Neural cell (in vitro differentiated cells): ENCODE measurements around the gene ABHD12. TPM values are rescaled to one million over a fixed set of nuclear protein-coding genes. Genes with fewer than 3 reads are reported as not detected.

Source experiments
- H2AFZ ChIP-seq: fragments of 200-600, 300-800 bp; sonication (generic), shearing (Covaris generic); 2 replicates; pipeline ENCODE4 v1.6.0; 2014; ENCODE audit warnings: low read depth, mild to moderate bottlenecking, antibody characterized with exemption, low read length, moderate library complexity
- H3F3A ChIP-seq: fragments of 200-600 bp; shearing (Covaris generic); 2 replicates; pipeline ENCODE4 v1.6.1; 2016; ENCODE audit warnings: mild to moderate bottlenecking, moderate library complexity, mixed read lengths, antibody characterized with exemption, low read length; ENCODE audit not compliant: insufficient read depth, poor library complexity, severe bottlenecking
- H3K27ac ChIP-seq: fragments of 200-600, 300-800 bp; sonication (generic), shearing (Covaris generic); 2 replicates; pipeline ENCODE4 v1.5.1; 2014; ENCODE audit warnings: mild to moderate bottlenecking, low read length, moderate library complexity
- H3K27me3 ChIP-seq: fragments of 300-800, 200-600 bp; sonication (generic), shearing (Covaris generic); 2 replicates; pipeline ENCODE4 v1.6.0; 2014; ENCODE audit warnings: mild to moderate bottlenecking, low read depth, low read length, moderate library complexity; ENCODE audit not compliant: insufficient read depth
- H3K36me3 ChIP-seq: fragments of 300-800, 200-600 bp; sonication (generic), shearing (Covaris generic); 2 replicates; pipeline ENCODE4 v1.5.1; 2014; ENCODE audit warnings: mild to moderate bottlenecking, antibody characterized with exemption, low read length, moderate library complexity; ENCODE audit not compliant: insufficient read depth
- H3K4me2 ChIP-seq: fragments of 300-800, 200-600 bp; sonication (generic), shearing (Covaris generic); 2 replicates; pipeline ENCODE4 v1.6.0; 2014; ENCODE audit warnings: mild to moderate bottlenecking, low read length
- H3K4me3 ChIP-seq: fragments of 300-800, 200-600 bp; sonication (generic), shearing (Covaris generic); 2 replicates; pipeline ENCODE4 v1.5.1; 2014; ENCODE audit warnings: mild to moderate bottlenecking, low read length, moderate library complexity
- H3K79me2 ChIP-seq: fragments of 200-600 bp; shearing (Covaris generic); replicated peaks from 2 replicates; pipeline ENCODE4 v1.6.0; 2014; ENCODE audit warnings: mild to moderate bottlenecking, low read length, moderate library complexity; ENCODE audit not compliant: insufficient read depth
- H3K9ac ChIP-seq: fragments of 300-800, 200-600 bp; sonication (generic), shearing (Covaris generic); 2 replicates; pipeline ENCODE4 v1.6.1; 2016; ENCODE audit warnings: mild to moderate bottlenecking, low read length, mixed read lengths
- H3K9me2 ChIP-seq: fragments of 200-600 bp; shearing (Covaris generic); 2 replicates; pipeline ENCODE4 v1.6.1; 2016; ENCODE audit warnings: mild to moderate bottlenecking, low read length, mixed read lengths; ENCODE audit not compliant: insufficient read depth
- H3K9me3 ChIP-seq: fragments of 200-600, 300-800 bp; sonication (generic), shearing (Covaris generic); 2 replicates; pipeline ENCODE4 v1.6.1; 2016; ENCODE audit warnings: mild to moderate bottlenecking, mixed run types, low read length, moderate library complexity, mixed read lengths
- H4K20me1 ChIP-seq: fragments of 200-600 bp; shearing (Covaris generic); 2 replicates; pipeline ENCODE4 v1.6.1; 2016; ENCODE audit warnings: mild to moderate bottlenecking, mixed run types; ENCODE audit not compliant: insufficient read depth
- EP300 ChIP-seq: fragments of 450-650 bp; conservative IDR thresholded peaks from 2 replicates; pipeline ENCODE4 v1.6.1; 2014; ENCODE audit warnings: antibody characterized with exemption, mild to moderate bottlenecking, moderate library complexity; ENCODE audit not compliant: poor library complexity, severe bottlenecking
- EZH2 ChIP-seq: fragments of 200-600, 300-800 bp; shearing (Covaris generic), sonication (generic); IDR thresholded peaks from 2 replicates; pipeline ENCODE4 v1.6.1; 2014; ENCODE audit warnings: antibody characterized with exemption, low read length, borderline replicate concordance, mild to moderate bottlenecking; ENCODE audit not compliant: insufficient read depth, poor library complexity, severe bottlenecking
- MXI1 ChIP-seq: fragments of 450-650 bp; conservative IDR thresholded peaks from 2 replicates; pipeline ENCODE4 v1.6.1; 2014; ENCODE audit warnings: antibody characterized with exemption, mild to moderate bottlenecking; ENCODE audit not compliant: poor library complexity, severe bottlenecking
- POLR2AphosphoS5 ChIP-seq: IDR thresholded peaks from 2 replicates; pipeline ENCODE4 v1.6.1; 2012
- RAD21 ChIP-seq: fragments of 450-650 bp; conservative IDR thresholded peaks from 2 replicates; pipeline ENCODE4 v1.6.1; 2014; ENCODE audit warnings: antibody characterized with exemption, mild to moderate bottlenecking, moderate library complexity
- SMC3 ChIP-seq: fragments of 450-650 bp; conservative IDR thresholded peaks from 2 replicates; pipeline ENCODE4 v1.6.1; 2014; ENCODE audit warnings: antibody characterized with exemption, mild to moderate bottlenecking, moderate library complexity; ENCODE audit not compliant: poor library complexity
- TAF1 ChIP-seq: IDR thresholded peaks from 2 replicates; pipeline ENCODE4 v1.6.1; 2012; ENCODE audit warnings: low read depth
- polyA plus RNA-seq: library from polyadenylated mRNA; depleted of rRNA; stranded (reverse); fragments of >200 nt; gene quantifications from 2 replicates; pipeline ENCODE4 v1.2.3, GENCODE V29; 2014
- TF ChIP-seq, protein P1 (sequence below): fragments of 450-650 bp; IDR thresholded peaks from 2 replicates; pipeline ENCODE4 v1.5.1; 2014; ENCODE audit warnings: antibody characterized with exemption, mild to moderate bottlenecking, moderate library complexity; ENCODE audit not compliant: poor library complexity, severe bottlenecking
- TF ChIP-seq, protein P2 (sequence below): IDR thresholded peaks from 2 replicates; pipeline ENCODE4 v1.6.1; 2012; ENCODE audit warnings: borderline replicate concordance

ABHD12 gene
- polyA plus RNA-seq, 1 donor from 2014 or later, result 32.3 TPM

DNA sequence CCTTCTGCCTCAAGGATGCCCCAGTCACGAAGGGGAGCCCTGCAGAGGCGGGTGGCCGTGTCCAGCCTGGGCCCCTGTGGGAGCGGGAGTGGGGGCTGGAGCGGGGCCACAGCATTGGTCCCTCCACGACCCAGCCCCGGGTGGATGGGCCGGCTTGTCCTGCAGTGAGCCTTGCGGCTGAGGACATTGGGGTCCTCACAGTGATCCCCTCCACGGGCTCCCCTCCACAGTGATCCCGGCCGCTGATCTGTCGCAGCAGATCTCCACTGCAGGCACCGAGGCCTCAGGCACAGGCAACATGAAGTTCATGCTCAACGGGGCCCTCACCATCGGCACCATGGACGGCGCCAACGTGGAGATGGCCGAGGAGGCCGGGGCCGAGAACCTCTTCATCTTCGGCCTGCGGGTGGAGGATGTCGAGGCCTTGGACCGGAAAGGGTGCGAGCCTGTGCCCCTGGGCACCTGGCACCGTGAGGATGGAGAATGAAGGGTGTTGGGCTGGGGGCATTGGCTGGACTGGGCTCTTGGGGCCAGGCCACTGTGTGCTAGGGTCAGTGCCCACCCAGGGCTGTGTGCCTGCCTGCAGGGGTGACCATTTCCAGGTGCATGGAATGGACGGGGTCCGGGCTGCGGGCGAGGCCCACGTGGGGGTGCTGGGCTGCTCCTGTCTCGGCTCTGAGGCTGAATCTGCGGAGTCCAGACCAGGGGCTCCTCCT lies 98.3 kb downstream of the ABHD12 start:
- Histone ChIP-seq H3K4me3 (no peak overlapping the region), H3K36me3 (no peaks in the 10 kb centered on the region), H3F3A (no peaks in the 10 kb centered on the region), H2AFZ (no peak overlapping the region), H3K79me2 (no peaks in the 10 kb centered on the region), H3K4me2 (no peak overlapping the region), H4K20me1 (no peaks in the 10 kb centered on the region), H3K9ac (no peak overlapping the region), H3K27ac (no peak overlapping the region), H3K9me2 (no peaks in the 10 kb centered on the region), H3K9me3 (no peaks in the 10 kb centered on the region), H3K27me3 (no peaks in the 10 kb centered on the region)
- TF ChIP-seq, protein P1, sequence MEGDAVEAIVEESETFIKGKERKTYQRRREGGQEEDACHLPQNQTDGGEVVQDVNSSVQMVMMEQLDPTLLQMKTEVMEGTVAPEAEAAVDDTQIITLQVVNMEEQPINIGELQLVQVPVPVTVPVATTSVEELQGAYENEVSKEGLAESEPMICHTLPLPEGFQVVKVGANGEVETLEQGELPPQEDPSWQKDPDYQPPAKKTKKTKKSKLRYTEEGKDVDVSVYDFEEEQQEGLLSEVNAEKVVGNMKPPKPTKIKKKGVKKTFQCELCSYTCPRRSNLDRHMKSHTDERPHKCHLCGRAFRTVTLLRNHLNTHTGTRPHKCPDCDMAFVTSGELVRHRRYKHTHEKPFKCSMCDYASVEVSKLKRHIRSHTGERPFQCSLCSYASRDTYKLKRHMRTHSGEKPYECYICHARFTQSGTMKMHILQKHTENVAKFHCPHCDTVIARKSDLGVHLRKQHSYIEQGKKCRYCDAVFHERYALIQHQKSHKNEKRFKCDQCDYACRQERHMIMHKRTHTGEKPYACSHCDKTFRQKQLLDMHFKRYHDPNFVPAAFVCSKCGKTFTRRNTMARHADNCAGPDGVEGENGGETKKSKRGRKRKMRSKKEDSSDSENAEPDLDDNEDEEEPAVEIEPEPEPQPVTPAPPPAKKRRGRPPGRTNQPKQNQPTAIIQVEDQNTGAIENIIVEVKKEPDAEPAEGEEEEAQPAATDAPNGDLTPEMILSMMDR, result no peak
- TF ChIP-seq RAD21 (no peak), MXI1 (no peak), TAF1 (no peak), EZH2 (no peak), SMC3 (no peak), POLR2AphosphoS5 (no peak), EP300 (no peak)
- TF ChIP-seq, protein P2, sequence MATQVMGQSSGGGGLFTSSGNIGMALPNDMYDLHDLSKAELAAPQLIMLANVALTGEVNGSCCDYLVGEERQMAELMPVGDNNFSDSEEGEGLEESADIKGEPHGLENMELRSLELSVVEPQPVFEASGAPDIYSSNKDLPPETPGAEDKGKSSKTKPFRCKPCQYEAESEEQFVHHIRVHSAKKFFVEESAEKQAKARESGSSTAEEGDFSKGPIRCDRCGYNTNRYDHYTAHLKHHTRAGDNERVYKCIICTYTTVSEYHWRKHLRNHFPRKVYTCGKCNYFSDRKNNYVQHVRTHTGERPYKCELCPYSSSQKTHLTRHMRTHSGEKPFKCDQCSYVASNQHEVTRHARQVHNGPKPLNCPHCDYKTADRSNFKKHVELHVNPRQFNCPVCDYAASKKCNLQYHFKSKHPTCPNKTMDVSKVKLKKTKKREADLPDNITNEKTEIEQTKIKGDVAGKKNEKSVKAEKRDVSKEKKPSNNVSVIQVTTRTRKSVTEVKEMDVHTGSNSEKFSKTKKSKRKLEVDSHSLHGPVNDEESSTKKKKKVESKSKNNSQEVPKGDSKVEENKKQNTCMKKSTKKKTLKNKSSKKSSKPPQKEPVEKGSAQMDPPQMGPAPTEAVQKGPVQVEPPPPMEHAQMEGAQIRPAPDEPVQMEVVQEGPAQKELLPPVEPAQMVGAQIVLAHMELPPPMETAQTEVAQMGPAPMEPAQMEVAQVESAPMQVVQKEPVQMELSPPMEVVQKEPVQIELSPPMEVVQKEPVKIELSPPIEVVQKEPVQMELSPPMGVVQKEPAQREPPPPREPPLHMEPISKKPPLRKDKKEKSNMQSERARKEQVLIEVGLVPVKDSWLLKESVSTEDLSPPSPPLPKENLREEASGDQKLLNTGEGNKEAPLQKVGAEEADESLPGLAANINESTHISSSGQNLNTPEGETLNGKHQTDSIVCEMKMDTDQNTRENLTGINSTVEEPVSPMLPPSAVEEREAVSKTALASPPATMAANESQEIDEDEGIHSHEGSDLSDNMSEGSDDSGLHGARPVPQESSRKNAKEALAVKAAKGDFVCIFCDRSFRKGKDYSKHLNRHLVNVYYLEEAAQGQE, result no peak

DNA sequence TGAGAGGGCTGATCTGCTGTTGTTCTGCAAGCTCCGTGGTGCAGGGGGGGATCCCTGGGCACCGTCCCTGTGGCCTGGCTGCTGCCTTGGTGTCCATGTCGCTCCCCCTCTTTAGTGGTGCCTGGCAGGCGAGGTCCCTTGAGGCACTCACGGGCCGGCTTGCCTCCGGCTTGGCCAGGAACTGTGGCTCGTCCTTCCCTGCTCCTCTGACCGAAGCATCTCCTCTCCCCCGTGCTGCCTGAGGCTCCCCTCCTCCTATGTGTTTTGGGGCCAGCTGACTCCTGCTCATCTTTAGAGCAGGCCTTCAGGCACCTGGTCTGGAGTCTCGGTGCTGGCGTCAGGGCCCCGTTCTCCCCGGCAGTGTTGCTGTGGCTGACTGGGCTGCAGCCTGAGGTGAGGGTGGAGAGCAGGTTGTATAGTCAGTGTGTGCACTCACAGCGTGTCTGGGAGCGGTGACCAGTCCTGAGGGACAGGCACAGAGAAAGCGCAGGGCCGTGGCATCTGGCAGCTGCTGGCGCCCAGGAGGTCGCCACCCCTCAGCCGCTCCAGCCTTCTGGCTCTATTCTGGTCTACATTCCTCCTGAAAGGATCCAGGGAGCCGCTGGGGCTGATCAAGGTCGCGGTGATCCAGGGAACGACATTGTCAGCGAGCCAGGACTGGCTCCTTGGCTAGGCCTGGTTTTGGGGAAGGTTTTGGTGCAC lies 99.1 kb downstream of the ABHD12 start:
- H4K20me1 ChIP-seq, result no peaks in the 10 kb centered on the region
- H3F3A ChIP-seq, result no peaks in the 10 kb centered on the region
- no peaks in the 10 kb centered on the region for H3K36me3 ChIP-seq
- no peaks in the 10 kb centered on the region for H3K9me2 ChIP-seq
- H3K79me2 ChIP-seq, result no peaks in the 10 kb centered on the region
- TF ChIP-seq EZH2 (no peak), TAF1 (no peak)
- H3K4me3 ChIP-seq, result no peak overlapping the region
- H3K9me3 ChIP-seq, result no peaks in the 10 kb centered on the region
- no peak overlapping the region for H2AFZ ChIP-seq
- H3K4me2 ChIP-seq, result no peak overlapping the region
- H3K27ac ChIP-seq, result no peak overlapping the region
- H3K9ac ChIP-seq, result no peak overlapping the region
- no peaks in the 10 kb centered on the region for H3K27me3 ChIP-seq
